Testis (tissue), 2 donors: ENCODE data around the gene IL16.

Experiments
- CTCF ChIP-seq, 3 experiments: fragments of 450-650 bp in 2 of 3; fragments of 200-600 bp in 1 of 3; sonication (generic) in 1 of 3; IDR thresholded peaks; one replicate each; pipeline ENCODE4 v1.5.1; 2016 to 2019; ENCODE audit warnings: antibody characterized with exemption in 3 of 3, mild to moderate bottlenecking in 2 of 3, moderate library complexity in 1 of 3
- POLR2A ChIP-seq: fragments of 450-650 bp; IDR thresholded peaks from one replicate; pipeline ENCODE4 v1.6.1; 2017; ENCODE audit warnings: antibody characterized with exemption, mild to moderate bottlenecking, moderate library complexity

GRCh38 chr15:81281456-81281735 is 84.7 kb downstream of the IL16 start:
- TF ChIP-seq CTCF (IDR thresholded peaks at IDR 0.05), result no peak
- no peak for TF ChIP-seq POLR2A
